Head of caudate nucleus (tissue), 42 donors: ENCODE measurements around the gene PDE8B.
A peak's percentile ranks its signal among the peaks of the same experiment; 100 is the strongest.

Experiments
- DNase-seq, 42 donors: peaks; one replicate each; pipeline versions ENCODE4 v3.0.0 to v3.0.0-alpha.2; 2020 to 2021; ENCODE audit warnings: mixed read lengths in 7 of 42
- intact Hi-C: fragments of 100-400 bp; cut with DNase I; formaldehyde crosslinking; loops from one replicate; pipeline ENCODE4 v1.15.0; 2022

Gene PDE8B

GRCh38 chr5:77308154-77308960, 97.9 kb downstream of the PDE8B start:
- intact Hi-C loops = no loop called here
- DNase-seq = peak in 31 of 42 donors; percentile 11 to 80 (median 53)

GRCh38 chr5:77309140-77309539, 98.7 kb downstream of the PDE8B start:
- intact Hi-C loops = no loop called here
- no peak for DNase-seq

GRCh38 chr5:77310494-77311213, 100.2 kb downstream of the PDE8B start:
- no peak for DNase-seq

GRCh38 chr5:77311214-77311571, 100.7 kb downstream of the PDE8B start:
- intact Hi-C loops = no loop called here
- no peak for DNase-seq

More at GRCh38 chr5:77310494-77311213, 100.2 kb downstream of the PDE8B start:
- intact Hi-C loops = no loop called here

- intact Hi-C loops = no loop called here
- DNase-seq = no peak
Measured at GRCh38 chr5:77312413-77312812, 101.9 kb downstream of the PDE8B start.

GRCh38 chr5:77316871-77317661, 106.6 kb downstream of the PDE8B start:
- intact Hi-C loops = no loop called here
- DNase-seq = no peak

GRCh38 chr5:77318060-77318459, 107.6 kb downstream of the PDE8B start:
- intact Hi-C loops = no loop called here
- DNase-seq = no peak

- DNase-seq = no peak
- intact Hi-C loops = no loop called here
Measured at GRCh38 chr5:77319117-77319804, 108.8 kb downstream of the PDE8B start.

GRCh38 chr5:77321793-77322394, 111.4 kb downstream of the PDE8B start:
- DNase-seq = no peak
- intact Hi-C loops = no loop called here

- intact Hi-C loops = no loop called here
- no peak for DNase-seq
Measured at GRCh38 chr5:77322406-77322805, 111.9 kb downstream of the PDE8B start.

- intact Hi-C loops = no loop called here
- no peak for DNase-seq
Measured at GRCh38 chr5:77325921-77326541, 115.6 kb downstream of the PDE8B start.

- no peak for DNase-seq
- intact Hi-C loops = no loop called here
Measured at GRCh38 chr5:77326986-77327734, 116.7 kb downstream of the PDE8B start.

GRCh38 chr5:77328930-77329647, 118.6 kb downstream of the PDE8B start:
- intact Hi-C loops = no loop called here
- DNase-seq = no peak

GRCh38 chr5:77329664-77330430, 119.4 kb downstream of the PDE8B start:
- intact Hi-C loops = no loop called here

GRCh38 chr5:77333036-77333435, 122.6 kb downstream of the PDE8B start:
- intact Hi-C loops = no loop called here
- DNase-seq = no peak

More at GRCh38 chr5:77329664-77330430, 119.4 kb downstream of the PDE8B start:
- no peak for DNase-seq

GRCh38 chr5:77333451-77334123, 123.1 kb downstream of the PDE8B start:
- intact Hi-C loops = no loop called here
- DNase-seq = no peak
